ENCODE measurements around the gene NCOA1. TPM values are rescaled to one million over a fixed set of nuclear protein-coding genes. Genes with fewer than 3 reads are reported as not detected.

NCOA1 gene
- total RNA-seq, 1 experiment from 2014 or later: 11.6 TPM

DNA sequence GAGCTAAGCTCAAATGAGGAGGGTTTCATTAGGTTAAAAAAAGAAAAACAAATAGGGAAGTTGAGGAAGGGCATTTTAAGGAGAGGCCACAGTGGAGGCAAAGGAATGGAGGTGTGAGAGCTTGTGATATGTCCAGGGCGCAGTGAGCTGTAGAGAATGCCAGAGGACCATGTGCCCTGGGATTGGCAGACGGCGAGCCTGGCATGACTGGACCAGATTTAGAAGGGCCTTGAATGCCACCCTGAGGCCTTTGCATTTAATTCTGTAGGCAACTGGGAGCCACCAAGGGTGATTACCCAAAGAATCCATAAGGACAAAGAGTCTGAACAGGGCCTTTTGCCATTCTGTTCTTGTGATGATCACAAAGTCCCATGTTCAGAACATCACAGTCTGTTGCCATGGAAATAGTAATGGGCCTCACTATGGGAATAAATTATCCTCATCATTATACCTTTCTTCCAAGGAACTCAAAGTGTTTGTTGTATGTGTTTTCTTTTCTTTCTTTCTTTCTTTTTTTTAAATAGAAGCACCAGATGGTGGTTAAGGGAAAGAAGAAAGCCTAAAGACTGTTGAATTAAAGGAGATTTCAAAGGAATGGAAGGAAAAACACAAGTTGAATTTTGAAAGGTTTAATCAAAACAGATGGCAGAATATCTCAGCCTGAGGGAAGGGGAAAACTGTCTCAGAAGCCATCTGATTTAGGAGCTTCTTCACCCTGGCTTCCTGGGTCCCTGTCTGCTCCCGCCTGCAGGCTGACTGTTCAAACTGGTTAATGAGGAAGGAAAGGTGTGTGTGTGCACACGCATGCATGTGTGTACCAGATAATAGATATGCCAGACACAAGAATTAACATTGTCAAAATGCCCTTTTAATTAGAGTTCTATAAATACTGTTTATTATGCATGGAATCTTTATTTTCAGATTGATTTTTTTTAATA is 31.6 kb upstream of the NCOA1 start:
- no peaks in the 10 kb centered on the region for H3K79me2 ChIP-seq (ENCODE audit: low read depth)
- CTCF ChIA-PET: no interaction called here
- H4K20me1 ChIP-seq (ENCODE audit: insufficient read depth): no peaks in the 10 kb centered on the region
- H3K27me3 ChIP-seq (ENCODE audit: insufficient read depth, low read depth): no peaks in the 10 kb centered on the region
- H2AFZ ChIP-seq: no peak overlapping the region
- BruUV-seq (replicated peaks): no TSS peak
- no peak overlapping the region for H3K4me3 ChIP-seq
- POLR2A ChIA-PET (ENCODE audit: unreplicated experiment): no interaction called here
- peaks cover 10% of the 10 kb centered on the region; the same call in 1 of the 2 replicates for H3K4me1 ChIP-seq (replicated peaks; ENCODE audit: insufficient read depth)
- intact Hi-C loops (cut with micrococcal nuclease; ENCODE audit: unreplicated experiment): no loop called here
- H3K4me2 ChIP-seq: no peak overlapping the region
- no peaks in the 10 kb centered on the region for H3K9me2 ChIP-seq (ENCODE audit: insufficient read depth)
- H3F3A ChIP-seq (ENCODE audit: insufficient read depth, low read depth): no peaks in the 10 kb centered on the region
- DNase-seq: no peak
- H3K9me3 ChIP-seq (ENCODE audit: insufficient read depth, low read depth): no peaks in the 10 kb centered on the region
- no peak overlapping the region for H3K27ac ChIP-seq
- TF ChIP-seq, protein P1, sequence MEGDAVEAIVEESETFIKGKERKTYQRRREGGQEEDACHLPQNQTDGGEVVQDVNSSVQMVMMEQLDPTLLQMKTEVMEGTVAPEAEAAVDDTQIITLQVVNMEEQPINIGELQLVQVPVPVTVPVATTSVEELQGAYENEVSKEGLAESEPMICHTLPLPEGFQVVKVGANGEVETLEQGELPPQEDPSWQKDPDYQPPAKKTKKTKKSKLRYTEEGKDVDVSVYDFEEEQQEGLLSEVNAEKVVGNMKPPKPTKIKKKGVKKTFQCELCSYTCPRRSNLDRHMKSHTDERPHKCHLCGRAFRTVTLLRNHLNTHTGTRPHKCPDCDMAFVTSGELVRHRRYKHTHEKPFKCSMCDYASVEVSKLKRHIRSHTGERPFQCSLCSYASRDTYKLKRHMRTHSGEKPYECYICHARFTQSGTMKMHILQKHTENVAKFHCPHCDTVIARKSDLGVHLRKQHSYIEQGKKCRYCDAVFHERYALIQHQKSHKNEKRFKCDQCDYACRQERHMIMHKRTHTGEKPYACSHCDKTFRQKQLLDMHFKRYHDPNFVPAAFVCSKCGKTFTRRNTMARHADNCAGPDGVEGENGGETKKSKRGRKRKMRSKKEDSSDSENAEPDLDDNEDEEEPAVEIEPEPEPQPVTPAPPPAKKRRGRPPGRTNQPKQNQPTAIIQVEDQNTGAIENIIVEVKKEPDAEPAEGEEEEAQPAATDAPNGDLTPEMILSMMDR (conservative IDR thresholded peaks at IDR 0.05): no peak
- no peak for TF ChIP-seq EZH2 (IDR thresholded peaks at IDR 0.05; ENCODE audit: low read depth)
- no peaks in the 10 kb centered on the region for H3K36me3 ChIP-seq (ENCODE audit: low read depth)

GRCh38 chr2:24461685-24462084 is 29.4 kb upstream of the NCOA1 start:
- H3K79me2 ChIP-seq (ENCODE audit: low read depth): no peaks in the 10 kb centered on the region
- H3K9me2 ChIP-seq (ENCODE audit: insufficient read depth): no peaks in the 10 kb centered on the region
- no peak for DNase-seq
- no peaks in the 10 kb centered on the region for H3K9me3 ChIP-seq (ENCODE audit: insufficient read depth, low read depth)
- intact Hi-C loops (cut with micrococcal nuclease; ENCODE audit: unreplicated experiment): no loop called here
- ChIA-PET CTCF (no interaction called here), POLR2A (ENCODE audit: unreplicated experiment) (no interaction called here)
- H2AFZ ChIP-seq: no peak overlapping the region
- H4K20me1 ChIP-seq (ENCODE audit: insufficient read depth): no peaks in the 10 kb centered on the region
- H3K4me3 ChIP-seq: no peak overlapping the region
- no peak overlapping the region for H3K4me2 ChIP-seq
- BruUV-seq (replicated peaks): no TSS peak
- H3K27ac ChIP-seq: no peak overlapping the region
- TF ChIP-seq, protein P1 (conservative IDR thresholded peaks at IDR 0.05): no peak
- no peak for TF ChIP-seq EZH2 (IDR thresholded peaks at IDR 0.05; ENCODE audit: low read depth)
- no peaks in the 10 kb centered on the region for H3K27me3 ChIP-seq (ENCODE audit: insufficient read depth, low read depth)
- H3F3A ChIP-seq (ENCODE audit: insufficient read depth, low read depth): peaks cover under 1% of the 10 kb centered on the region; the same call in 1 of the 2 replicates
- peaks cover 13% of the 10 kb centered on the region for H3K4me1 ChIP-seq (replicated peaks; ENCODE audit: insufficient read depth)
- no peaks in the 10 kb centered on the region for H3K36me3 ChIP-seq (ENCODE audit: low read depth)

DNA sequence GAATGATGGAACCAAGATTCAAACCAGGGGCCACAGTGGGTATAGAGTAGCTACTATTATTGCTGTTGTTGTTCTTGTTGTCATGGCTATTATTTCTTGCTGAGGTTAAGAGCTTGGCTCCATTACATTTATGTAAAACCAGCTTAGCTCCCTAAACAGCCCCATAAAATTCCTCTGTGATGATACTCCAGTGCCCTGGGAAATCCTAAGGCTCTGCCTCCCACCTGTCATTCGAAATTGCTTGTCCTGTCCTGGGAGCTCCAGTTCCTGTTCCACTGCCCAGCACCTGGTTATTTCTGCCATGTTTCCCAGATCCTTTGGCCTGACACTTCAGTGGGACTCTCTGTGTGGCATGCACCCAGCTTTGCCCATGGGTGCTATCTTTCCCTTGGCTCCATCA is 27.8 kb upstream of the NCOA1 start:
- Histone ChIP-seq H3K9me2 (ENCODE audit: insufficient read depth) (no peaks in the 10 kb centered on the region), H2AFZ (peak overlapping the region; percentile 8; the same call in 1 of the 2 replicates), H3K79me2 (ENCODE audit: low read depth) (no peaks in the 10 kb centered on the region), H3K9me3 (ENCODE audit: insufficient read depth, low read depth) (no peaks in the 10 kb centered on the region), H3K27ac (no peak overlapping the region), H3K27me3 (ENCODE audit: insufficient read depth, low read depth) (no peaks in the 10 kb centered on the region), H3K4me3 (no peak overlapping the region), H3K4me1 (replicated peaks; ENCODE audit: insufficient read depth) (peaks cover 18% of the 10 kb centered on the region), H3K36me3 (ENCODE audit: low read depth) (no peaks in the 10 kb centered on the region), H3K4me2 (no peak overlapping the region), H4K20me1 (ENCODE audit: insufficient read depth) (no peaks in the 10 kb centered on the region), H3F3A (ENCODE audit: insufficient read depth, low read depth) (peaks cover 4% of the 10 kb centered on the region; the same call in 1 of the 2 replicates)
- ChIA-PET POLR2A (ENCODE audit: unreplicated experiment) (interaction anchor here (0.6 kb wide), 1 partner anchor 369 kb away, joined by 8 read pairs; no protein-coding TSS in a partner anchor), CTCF (no interaction called here)
- no TSS peak for BruUV-seq (replicated peaks)
- TF ChIP-seq, protein P1 (conservative IDR thresholded peaks at IDR 0.05): no peak
- no peak for TF ChIP-seq EZH2 (IDR thresholded peaks at IDR 0.05; ENCODE audit: low read depth)
- intact Hi-C loops (cut with micrococcal nuclease; ENCODE audit: unreplicated experiment): no loop called here
- DNase-seq: no peak
